Measurements from ENCODE around the gene TSPAN8. TPM values are rescaled to one million over a fixed set of nuclear protein-coding genes. Genes with fewer than 3 reads are reported as not detected.
"Not testable (repeated sequence)": the region's sequence is repeated elsewhere in the genome, so short reads cannot be mapped to it uniquely, and the experiment has no call there.

Gene TSPAN8
- total RNA-seq, 2 donors from 2014 or later: 36.3 to 240 TPM

- WGBS: 59% methylated on average over 1 of the region's 1 CpG
- TF ChIP-seq CTCF (IDR thresholded peaks at IDR 0.05) (no peak), POLR2AphosphoS5 (IDR thresholded peaks at IDR 0.05) (no peak), POLR2A (IDR thresholded peaks at IDR 0.05) (no peak)
- H3K4me1 ChIP-seq (replicated peaks): no peaks in the 10 kb centered on the region
- intact Hi-C loops (cut with DNase I): no loop called here
- H3K4me3 ChIP-seq: no peak overlapping the region
- H3K27me3 ChIP-seq (replicated peaks; ENCODE audit: insufficient read depth): no peaks in the 10 kb centered on the region
- no peak for DNase-seq (ENCODE audit: low spot score)
- H3K27ac ChIP-seq: no peak overlapping the region
- no peaks in the 10 kb centered on the region for H3K9me3 ChIP-seq
- H3K36me3 ChIP-seq: no peaks in the 10 kb centered on the region
Measured at GRCh38 chr12:71174146-71174545, 16.3 kb upstream of the TSPAN8 start.

- intact Hi-C loops (cut with DNase I): no loop called here
- Histone ChIP-seq H3K36me3 (no peaks in the 10 kb centered on the region), H3K9me3 (no peaks in the 10 kb centered on the region), H3K27me3 (replicated peaks; ENCODE audit: insufficient read depth) (no peaks in the 10 kb centered on the region), H3K4me1 (replicated peaks) (no peaks in the 10 kb centered on the region), H3K4me3 (no peak overlapping the region), H3K27ac (no peak overlapping the region)
- DNase-seq (ENCODE audit: low spot score): no peak
- 82% methylated on average over 1 of the region's 1 CpG for WGBS
- TF ChIP-seq POLR2AphosphoS5 (IDR thresholded peaks at IDR 0.05) (no peak), POLR2A (IDR thresholded peaks at IDR 0.05) (no peak), CTCF (IDR thresholded peaks at IDR 0.05) (no peak)
Measured at GRCh38 chr12:71170456-71170855, 12.7 kb upstream of the TSPAN8 start.

GRCh38 chr12:71169286-71169685 is 11.5 kb upstream of the TSPAN8 start:
- H3K4me3 ChIP-seq: no peak overlapping the region
- H3K4me1 ChIP-seq (replicated peaks): no peaks in the 10 kb centered on the region
- H3K27ac ChIP-seq: no peak overlapping the region
- no peak for TF ChIP-seq POLR2A (IDR thresholded peaks at IDR 0.05)
- TF ChIP-seq POLR2AphosphoS5 (IDR thresholded peaks at IDR 0.05): no peak
- no peak for TF ChIP-seq CTCF (IDR thresholded peaks at IDR 0.05)
- H3K9me3 ChIP-seq: no peaks in the 10 kb centered on the region
- intact Hi-C loops (cut with DNase I): no loop called here
- H3K27me3 ChIP-seq (replicated peaks; ENCODE audit: insufficient read depth): no peaks in the 10 kb centered on the region
- no peaks in the 10 kb centered on the region for H3K36me3 ChIP-seq
- DNase-seq (ENCODE audit: low spot score): no peak

- H3K27me3 ChIP-seq (replicated peaks; ENCODE audit: insufficient read depth): no peaks in the 10 kb centered on the region
- intact Hi-C loops (cut with DNase I): no loop called here
- H3K4me1 ChIP-seq (replicated peaks): no peaks in the 10 kb centered on the region
- H3K36me3 ChIP-seq: no peaks in the 10 kb centered on the region
- no peak for DNase-seq (ENCODE audit: low spot score)
- H3K4me3 ChIP-seq: no peak overlapping the region
- peak overlapping the region in 1 of 2 donors; percentile 25 for H3K27ac ChIP-seq
- H3K9me3 ChIP-seq: no peaks in the 10 kb centered on the region
- no peak for TF ChIP-seq POLR2A (IDR thresholded peaks at IDR 0.05)
- no peak for TF ChIP-seq POLR2AphosphoS5 (IDR thresholded peaks at IDR 0.05)
- no peak for TF ChIP-seq CTCF (IDR thresholded peaks at IDR 0.05)
- 67% methylated on average over 4 of the region's 4 CpGs for WGBS
Measured at GRCh38 chr12:71166862-71167496, 9.2 kb upstream of the TSPAN8 start.

- intact Hi-C loops (cut with DNase I): no loop called here
- H3K27ac ChIP-seq: peak overlapping the region in 1 of 2 donors; percentile 25
- 97% methylated on average over 32 of the region's 34 CpGs for WGBS
Measured at GRCh38 chr12:71166280-71166679, 8.5 kb upstream of the TSPAN8 start.

GRCh38 chr12:71165780-71166179 is 8.0 kb upstream of the TSPAN8 start:
- intact Hi-C loops (cut with DNase I); H3K4me1 ChIP-seq (replicated peaks); H3K36me3 ChIP-seq; H3K4me3 ChIP-seq; H3K27me3 ChIP-seq (replicated peaks; ENCODE audit: insufficient read depth); DNase-seq (ENCODE audit: low spot score); H3K9me3 ChIP-seq: not testable (repeated sequence)
- peak overlapping the region in 1 of 2 donors; percentile 25 for H3K27ac ChIP-seq
- WGBS: 90% methylated on average over 5 of the region's 5 CpGs

More at GRCh38 chr12:71166280-71166679, 8.5 kb upstream of the TSPAN8 start:
- Histone ChIP-seq H3K4me3 (no peak overlapping the region), H3K9me3 (no peaks in the 10 kb centered on the region), H3K27me3 (replicated peaks; ENCODE audit: insufficient read depth) (no peaks in the 10 kb centered on the region), H3K36me3 (no peaks in the 10 kb centered on the region), H3K4me1 (replicated peaks) (no peaks in the 10 kb centered on the region)
- no peak for DNase-seq (ENCODE audit: low spot score)
- TF ChIP-seq POLR2A (IDR thresholded peaks at IDR 0.05): no peak
- no peak for TF ChIP-seq POLR2AphosphoS5 (IDR thresholded peaks at IDR 0.05)
- no peak for TF ChIP-seq CTCF (IDR thresholded peaks at IDR 0.05)

All from prostate gland (tissue), 2 donors.